GM18502 (cell line): ENCODE results near the gene PTGER4.
"Not testable (repeated sequence)": the region's sequence is repeated elsewhere in the genome, so short reads cannot be mapped to it uniquely, and the experiment has no call there.

Experiments
- ATAC-seq: cut with Tn5 transposase; IDR thresholded peaks from one replicate; pipeline ENCODE4 v1.9.1; 2021; ENCODE audit warnings: mild to moderate bottlenecking; ENCODE audit not compliant: unreplicated experiment, poor library complexity

Gene PTGER4

GRCh38 chr5:40688127-40688761, 8.5 kb downstream of the PTGER4 start:
- peak; percentile 87 for ATAC-seq

GRCh38 chr5:40688996-40689395, 9.3 kb downstream of the PTGER4 start:
- no peak for ATAC-seq

- ATAC-seq: peak; percentile 75
These were observed 9.7 kb downstream of the PTGER4 start for GRCh38 chr5:40689438-40689837.

- no peak for ATAC-seq
These were observed 10.6 kb downstream of the PTGER4 start for GRCh38 chr5:40690267-40690666.

GRCh38 chr5:40691894-40692293, 12.2 kb downstream of the PTGER4 start:
- ATAC-seq: no peak

GRCh38 chr5:40694433-40694832, 14.7 kb downstream of the PTGER4 start:
- no peak for ATAC-seq

GRCh38 chr5:40700116-40700782, 20.5 kb downstream of the PTGER4 start:
- no peak for ATAC-seq

GRCh38 chr5:40702027-40702426, 22.3 kb downstream of the PTGER4 start:
- not testable (repeated sequence) for ATAC-seq

- not testable (repeated sequence) for ATAC-seq
These were observed 25.8 kb downstream of the PTGER4 start for GRCh38 chr5:40705484-40705883.

- ATAC-seq: not testable (repeated sequence)
These were observed 30.9 kb downstream of the PTGER4 start for GRCh38 chr5:40710575-40710974.

GRCh38 chr5:40714001-40714400, 34.3 kb downstream of the PTGER4 start:
- no peak for ATAC-seq

- no peak for ATAC-seq
These were observed 36.3 kb downstream of the PTGER4 start for GRCh38 chr5:40716000-40716399.

GRCh38 chr5:40716590-40716989, 36.9 kb downstream of the PTGER4 start:
- no peak for ATAC-seq

- no peak for ATAC-seq
These were observed 37.6 kb downstream of the PTGER4 start for GRCh38 chr5:40717281-40717680.

- no peak for ATAC-seq
These were observed 40.4 kb downstream of the PTGER4 start for GRCh38 chr5:40720069-40720468.

- ATAC-seq: not testable (repeated sequence)
These were observed 42.8 kb downstream of the PTGER4 start for GRCh38 chr5:40722497-40722911.

- ATAC-seq: no peak
These were observed 53.7 kb downstream of the PTGER4 start for GRCh38 chr5:40733434-40733833.

- ATAC-seq: no peak
These were observed 54.3 kb downstream of the PTGER4 start for GRCh38 chr5:40733879-40734563.

- ATAC-seq: no peak
These were observed 55.3 kb downstream of the PTGER4 start for GRCh38 chr5:40734986-40735385.

- ATAC-seq: no peak
These were observed 55.9 kb downstream of the PTGER4 start for GRCh38 chr5:40735609-40736008.

- ATAC-seq: peak; percentile 81
These were observed 56.6 kb downstream of the PTGER4 start for GRCh38 chr5:40736103-40736875.
